ENCODE results near the gene TMEM263. TPM values are rescaled to one million over a fixed set of nuclear protein-coding genes. Genes with fewer than 3 reads are reported as not detected.

The TMEM263 gene
- total and polyA plus RNA-seq, 2 of the 8 experiments (the other 6 are each of a cell fraction or from before 2014, with no cell fraction given), result 2.9 to 12.3 TPM

DNA sequence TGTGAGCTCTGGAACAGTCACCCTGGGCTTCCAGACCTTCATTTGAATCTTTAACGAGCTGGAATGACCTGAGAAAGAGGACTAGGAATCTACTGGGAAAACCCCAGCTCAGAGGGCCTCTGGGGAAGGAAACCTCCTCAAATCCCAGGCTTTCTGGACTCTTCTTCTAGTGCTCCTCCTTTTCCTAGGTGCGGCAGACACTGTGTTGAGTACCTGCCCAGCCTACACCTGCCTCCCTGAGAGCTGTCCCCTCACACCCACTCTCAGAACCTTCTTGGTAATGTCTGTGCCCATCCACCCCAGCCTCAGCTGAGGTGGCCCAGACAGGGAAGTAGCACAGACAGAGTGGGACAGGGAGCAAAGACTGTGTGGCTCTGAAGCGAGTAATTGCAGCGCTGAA, 47.9 kb upstream of the TMEM263 start:
- no peak for TF ChIP-seq HDAC6 (IDR thresholded peaks at IDR 0.05; ENCODE audit: low read depth, low read length)
- no peak for TF ChIP-seq RXRA (IDR thresholded peaks at IDR 0.05; ENCODE audit: insufficient read depth, low read depth, low read length)
- no peak for TF ChIP-seq TEAD4 (IDR thresholded peaks at IDR 0.05; ENCODE audit: low read depth, low read length)
- no peak for TF ChIP-seq TAF7 (optimal IDR thresholded peaks at IDR 0.05; ENCODE audit: borderline replicate concordance, low read depth, low read length)
- TF ChIP-seq BCL11A (IDR thresholded peaks at IDR 0.05; ENCODE audit: low read depth in 2 of 2, low read length in 2 of 2), result no peak
- no peak for TF ChIP-seq TBP (IDR thresholded peaks at IDR 0.05; ENCODE audit: low read depth, low read length)
- H3K27me3 ChIP-seq (replicated peaks in 1 of 4; ENCODE audit: control insufficient read depth in 3 of 4, extremely low read depth in 1 of 4, insufficient read depth in 3 of 4, low read length in 3 of 4), result peaks cover 0 to 6% (median 5%) of the 10 kb centered on the region in 4 experiments; a peak in 5 of 7 replicates
- CTCF ChIA-PET (ENCODE audit: partially characterized antibody), result interaction anchor here (0.6 to 6.0 kb wide), 8 partner anchors 11 to 1498 kb away, joined by 3 to 50 read pairs (median 3); no protein-coding TSS in a partner anchor

More for the DNA sequence above, 47.9 kb upstream of the TMEM263 start:
- Histone ChIP-seq H3K23me2 (ENCODE audit: low read depth, low read length) (peaks cover 7% of the 10 kb centered on the region), H4K20me1 (replicated peaks in 1 of 2; ENCODE audit: control insufficient read depth in 1 of 2, insufficient read depth in 2 of 2, low read length in 2 of 2) (no peaks in the 10 kb centered on the region), H3K4me3 (ENCODE audit: extremely low read depth in 1 of 4, insufficient read depth in 2 of 4, low read depth in 3 of 4, low read length in 4 of 4) (no peak overlapping the region), H3K9ac (replicated peaks in 1 of 4; ENCODE audit: extremely low read depth in 1 of 4, low read depth in 3 of 4, low read length in 3 of 4) (no peak overlapping the region), H3K9me3 (ENCODE audit: insufficient read depth in 2 of 2, low read depth in 1 of 2, low read length in 1 of 2) (no peaks in the 10 kb centered on the region), H2BK12ac (ENCODE audit: low read depth, low read length) (no peak overlapping the region), H2BK20ac (ENCODE audit: low read length) (no peak overlapping the region), H3K14ac (ENCODE audit: insufficient read length) (no peak overlapping the region), H4K5ac (ENCODE audit: insufficient read length, low read depth, low read length) (no peak overlapping the region), H2AFZ (ENCODE audit: low read length) (no peak overlapping the region), H4K91ac (replicated peaks; ENCODE audit: insufficient read length, low read length) (no peak overlapping the region), H3K23ac (ENCODE audit: insufficient read length) (no peak overlapping the region), H3K4me1 (replicated peaks in 1 of 4; ENCODE audit: control insufficient read depth in 3 of 4, insufficient read depth in 4 of 4, low read length in 3 of 4) (peaks cover 0 to 2% (median 0%) of the 10 kb centered on the region in 4 experiments; a peak in 3 of 7 replicates), H3K36me3 (ENCODE audit: control insufficient read depth in 2 of 4, insufficient read depth in 4 of 4, low read length in 3 of 4) (no peaks in the 10 kb centered on the region), H2BK5ac (ENCODE audit: low read depth, low read length) (no peak overlapping the region), H2BK120ac (replicated peaks; ENCODE audit: low read depth, low read length) (no peak overlapping the region), H4K8ac (ENCODE audit: extremely low read depth, insufficient read depth, low read length) (no peak overlapping the region), H2BK15ac (ENCODE audit: low read length) (no peak overlapping the region), H2AK5ac (ENCODE audit: low read depth, low read length) (no peak overlapping the region), H3K56ac (replicated peaks; ENCODE audit: insufficient read length, low read depth, low read length) (no peak overlapping the region), H3K4ac (replicated peaks; ENCODE audit: insufficient read length, low read depth, low read length) (no peak overlapping the region), H3K18ac (ENCODE audit: extremely low read depth, low read length) (no peak overlapping the region), H3K4me2 (ENCODE audit: insufficient read depth in 1 of 2, low read depth in 2 of 2, low read length in 2 of 2) (no peak overlapping the region), H3K79me1 (ENCODE audit: low read depth, low read length) (no peaks in the 10 kb centered on the region), H3K79me2 (ENCODE audit: control insufficient read depth in 1 of 2, insufficient read depth in 2 of 2, low read length in 2 of 2) (no peaks in the 10 kb centered on the region), H3K27ac (ENCODE audit: low read depth, low read length) (no peak overlapping the region)
- 82% methylated on average over 4 of the region's 4 CpGs; no CpG with 5 or more reads in 1 of the 2 experiments for WGBS, 2 experiments (ENCODE audit: extremely low coverage in 1 of 2, insufficient coverage in 1 of 2, insufficient read length in 1 of 2, insufficient replicate concordance in 2 of 2, low coverage in 1 of 2, low lambda C conversion rate in 2 of 2, missing lambda C conversion rate in 1 of 2)
- FAIRE-seq, result no peak
- DNase-seq (ENCODE audit: low read depth in 1 of 2, low spot score in 2 of 2), result no peak
- POLR2A ChIA-PET (ENCODE audit: partially characterized antibody), result no interaction called here

Measured in H1 (cell line).